HEK293T (cell line): ENCODE data around the gene CFAP61.

Experiments used
- ARNT ChIP-seq: fragments of 450-650 bp; IDR thresholded peaks from 2 replicates; pipeline ENCODE4 v1.6.1; 2017; ENCODE audit warnings: mild to moderate bottlenecking
- BHLHE40 ChIP-seq: fragments of 450-650 bp; IDR thresholded peaks from 2 replicates; pipeline ENCODE4 v1.6.1; 2016; ENCODE audit warnings: mild to moderate bottlenecking, moderate library complexity, borderline replicate concordance
- CTBP1 ChIP-seq: fragments of 450-650 bp; IDR thresholded peaks from 2 replicates; pipeline ENCODE4 v1.6.1; 2016; ENCODE audit warnings: borderline replicate concordance
- FOXA1 ChIP-seq: fragments of 450-650 bp; IDR thresholded peaks from 2 replicates; pipeline ENCODE4 v1.6.1; 2016; ENCODE audit warnings: mild to moderate bottlenecking
- FOXK2 ChIP-seq: fragments of 450-650 bp; IDR thresholded peaks from 2 replicates; pipeline ENCODE4 v1.6.1; 2016; ENCODE audit warnings: mild to moderate bottlenecking
- FOXM1 ChIP-seq: fragments of 450-650 bp; IDR thresholded peaks from 2 replicates; pipeline ENCODE4 v1.6.1; 2017; ENCODE audit warnings: mild to moderate bottlenecking, borderline replicate concordance
- HDGF ChIP-seq: fragments of 450-650 bp; IDR thresholded peaks from 2 replicates; pipeline ENCODE4 v1.6.1; 2017; ENCODE audit warnings: antibody characterized with exemption, borderline replicate concordance
- L3MBTL2 ChIP-seq: fragments of 450-650 bp; conservative IDR thresholded peaks from 2 replicates; pipeline ENCODE4 v1.6.1; 2016; ENCODE audit warnings: mild to moderate bottlenecking
- LEF1 ChIP-seq: fragments of 450-650 bp; IDR thresholded peaks from 2 replicates; pipeline ENCODE4 v1.6.1; 2017; ENCODE audit warnings: mild to moderate bottlenecking, borderline replicate concordance
- NFRKB ChIP-seq: fragments of 450-650 bp; IDR thresholded peaks from 2 replicates; pipeline ENCODE4 v1.6.1; 2016; ENCODE audit warnings: mild to moderate bottlenecking, moderate library complexity
- SP1 ChIP-seq: fragments of 450-650 bp; IDR thresholded peaks from 2 replicates; pipeline ENCODE4 v1.6.1; 2017
- SUZ12 ChIP-seq: fragments of 450-650 bp; IDR thresholded peaks from 2 replicates; pipeline ENCODE4 v1.6.1; 2016; ENCODE audit warnings: mild to moderate bottlenecking
- ZNF384 ChIP-seq: fragments of 450-650 bp; IDR thresholded peaks from 2 replicates; pipeline ENCODE4 v1.6.1; 2016
- TF ChIP-seq, protein P1 (sequence below): fragments of 450-650 bp; IDR thresholded peaks from 2 replicates; pipeline ENCODE4 v1.6.1; 2016

DNA sequence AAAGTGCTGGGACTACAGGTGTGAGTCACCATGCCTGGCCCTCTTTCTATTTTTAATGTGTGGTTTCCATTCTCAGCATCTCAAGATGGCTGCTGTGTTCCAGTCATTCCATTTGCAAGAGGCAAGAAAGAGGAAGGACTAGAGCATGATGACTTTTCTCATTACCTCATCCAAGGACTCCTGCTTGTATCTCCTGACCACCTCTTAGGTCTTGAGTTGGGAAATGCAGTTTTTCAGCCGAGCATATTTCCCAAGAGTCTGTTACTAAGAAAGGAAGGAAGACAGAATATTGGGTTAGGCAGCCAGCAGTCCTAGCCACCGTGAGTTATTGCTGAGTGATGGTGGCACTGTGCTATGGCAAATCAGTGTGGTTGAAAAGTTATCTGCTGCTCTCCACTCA lies 207.2 kb downstream of the CFAP61 start:
- TF ChIP-seq FOXA1, result no peak
- no peak for TF ChIP-seq LEF1
- no peak for TF ChIP-seq ARNT
- TF ChIP-seq SP1, result no peak
- TF ChIP-seq BHLHE40, result no peak
- TF ChIP-seq SUZ12, result no peak
- TF ChIP-seq HDGF, result no peak
- no peak for TF ChIP-seq FOXK2
- no peak for TF ChIP-seq CTBP1
- TF ChIP-seq NFRKB, result no peak
- TF ChIP-seq ZNF384, result no peak
- TF ChIP-seq, protein P1, sequence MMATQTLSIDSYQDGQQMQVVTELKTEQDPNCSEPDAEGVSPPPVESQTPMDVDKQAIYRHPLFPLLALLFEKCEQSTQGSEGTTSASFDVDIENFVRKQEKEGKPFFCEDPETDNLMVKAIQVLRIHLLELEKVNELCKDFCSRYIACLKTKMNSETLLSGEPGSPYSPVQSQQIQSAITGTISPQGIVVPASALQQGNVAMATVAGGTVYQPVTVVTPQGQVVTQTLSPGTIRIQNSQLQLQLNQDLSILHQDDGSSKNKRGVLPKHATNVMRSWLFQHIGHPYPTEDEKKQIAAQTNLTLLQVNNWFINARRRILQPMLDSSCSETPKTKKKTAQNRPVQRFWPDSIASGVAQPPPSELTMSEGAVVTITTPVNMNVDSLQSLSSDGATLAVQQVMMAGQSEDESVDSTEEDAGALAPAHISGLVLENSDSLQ, result no peak
- no peak for TF ChIP-seq FOXM1
- TF ChIP-seq L3MBTL2, result no peak
